ENCODE measurements around the gene TTC1. TPM values are rescaled to one million over a fixed set of nuclear protein-coding genes. Genes with fewer than 3 reads are reported as not detected.

TTC1 gene
- total RNA-seq, 4 donors from 2014 or later = 39.3 to 62.9 (median 58.9) TPM

DNA sequence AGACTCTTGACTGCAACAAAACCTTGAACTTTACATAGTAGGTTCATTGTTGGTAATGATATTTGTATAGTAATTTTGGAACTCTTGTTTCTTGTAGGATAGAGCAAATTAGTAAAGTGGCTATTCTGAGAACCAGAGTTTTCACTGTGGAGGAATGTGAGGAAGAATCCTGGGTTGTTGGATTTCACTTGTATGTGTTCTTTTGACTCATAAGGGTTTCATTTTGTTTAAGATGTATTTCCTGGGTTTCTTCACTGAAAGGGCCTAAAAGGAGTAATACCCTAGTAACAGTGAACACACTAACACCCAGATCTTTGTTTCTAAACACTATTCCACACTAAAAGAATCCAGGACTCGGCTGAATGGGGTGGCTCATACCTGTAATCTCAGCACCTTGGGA lies 20.1 kb downstream of the TTC1 start:
- H3K4me3 ChIP-seq = no peak overlapping the region
- TF ChIP-seq POLR2A (IDR thresholded peaks at IDR 0.05) (no peak), EP300 (IDR thresholded peaks at IDR 0.05) (no peak), POLR2AphosphoS5 (IDR thresholded peaks at IDR 0.05) (no peak)
- TF ChIP-seq, protein P1, sequence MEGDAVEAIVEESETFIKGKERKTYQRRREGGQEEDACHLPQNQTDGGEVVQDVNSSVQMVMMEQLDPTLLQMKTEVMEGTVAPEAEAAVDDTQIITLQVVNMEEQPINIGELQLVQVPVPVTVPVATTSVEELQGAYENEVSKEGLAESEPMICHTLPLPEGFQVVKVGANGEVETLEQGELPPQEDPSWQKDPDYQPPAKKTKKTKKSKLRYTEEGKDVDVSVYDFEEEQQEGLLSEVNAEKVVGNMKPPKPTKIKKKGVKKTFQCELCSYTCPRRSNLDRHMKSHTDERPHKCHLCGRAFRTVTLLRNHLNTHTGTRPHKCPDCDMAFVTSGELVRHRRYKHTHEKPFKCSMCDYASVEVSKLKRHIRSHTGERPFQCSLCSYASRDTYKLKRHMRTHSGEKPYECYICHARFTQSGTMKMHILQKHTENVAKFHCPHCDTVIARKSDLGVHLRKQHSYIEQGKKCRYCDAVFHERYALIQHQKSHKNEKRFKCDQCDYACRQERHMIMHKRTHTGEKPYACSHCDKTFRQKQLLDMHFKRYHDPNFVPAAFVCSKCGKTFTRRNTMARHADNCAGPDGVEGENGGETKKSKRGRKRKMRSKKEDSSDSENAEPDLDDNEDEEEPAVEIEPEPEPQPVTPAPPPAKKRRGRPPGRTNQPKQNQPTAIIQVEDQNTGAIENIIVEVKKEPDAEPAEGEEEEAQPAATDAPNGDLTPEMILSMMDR (IDR thresholded peaks at IDR 0.05) = no peak
- no peaks in the 10 kb centered on the region for H3K9me3 ChIP-seq
- no peak overlapping the region for H3K27ac ChIP-seq
- H3K4me1 ChIP-seq = peaks cover 0 to 25% (median 6%) of the 10 kb centered on the region in 3 donors
- ATAC-seq = no peak
- WGBS, 2 donors (ENCODE audit: low coverage in 1 of 2) = no CpG with 5 or more reads among the region's 1 CpG
- no peaks in the 10 kb centered on the region for H3K27me3 ChIP-seq
- peaks cover 0 to 41% of the 10 kb centered on the region in 2 donors for H3K36me3 ChIP-seq

DNA sequence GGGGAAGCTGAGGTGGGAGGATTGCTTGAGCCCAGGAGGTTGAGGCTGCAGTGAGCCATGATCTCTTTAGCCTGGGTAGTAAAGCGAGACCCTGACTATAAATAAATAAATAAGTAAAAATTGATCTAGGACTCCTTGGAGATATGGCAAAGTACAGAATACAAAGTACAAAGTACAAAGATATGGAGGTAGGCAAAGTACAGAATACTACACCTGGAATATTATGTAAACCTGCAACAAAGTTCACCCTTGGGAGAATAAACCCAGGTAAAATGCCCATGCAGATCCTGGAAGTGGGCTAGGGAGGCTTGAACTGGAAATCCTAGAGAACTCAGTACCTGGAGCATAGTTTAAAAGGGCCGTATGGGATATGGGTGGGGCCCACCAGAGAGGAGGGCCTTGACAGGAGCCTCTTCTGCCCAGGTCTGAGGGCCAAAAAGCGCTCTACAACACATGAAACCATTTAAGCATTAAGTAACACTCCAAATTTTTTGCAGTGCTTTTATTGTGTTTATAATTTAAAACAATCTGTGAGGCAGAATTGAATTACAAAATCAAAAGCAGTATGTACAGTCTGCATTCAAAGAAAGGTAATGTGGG lies 20.7 kb downstream of the TTC1 start:
- 84 to 87% methylated on average over 3 of the region's 3 CpGs for WGBS, 2 donors (ENCODE audit: low coverage in 1 of 2)
- Histone ChIP-seq H3K27me3 (no peaks in the 10 kb centered on the region), H3K9me3 (no peaks in the 10 kb centered on the region), H3K36me3 (peaks cover 0 to 36% of the 10 kb centered on the region in 2 donors), H3K4me1 (peaks cover 0 to 24% (median 6%) of the 10 kb centered on the region in 3 donors), H3K27ac (peak overlapping the region in 1 of 4 donors; percentile 50), H3K4me3 (no peak overlapping the region)
- TF ChIP-seq EP300 (IDR thresholded peaks at IDR 0.05) (no peak), POLR2A (IDR thresholded peaks at IDR 0.05) (no peak), POLR2AphosphoS5 (IDR thresholded peaks at IDR 0.05) (no peak)
- TF ChIP-seq, protein P1 (IDR thresholded peaks at IDR 0.05) = no peak
- no peak for ATAC-seq

DNA sequence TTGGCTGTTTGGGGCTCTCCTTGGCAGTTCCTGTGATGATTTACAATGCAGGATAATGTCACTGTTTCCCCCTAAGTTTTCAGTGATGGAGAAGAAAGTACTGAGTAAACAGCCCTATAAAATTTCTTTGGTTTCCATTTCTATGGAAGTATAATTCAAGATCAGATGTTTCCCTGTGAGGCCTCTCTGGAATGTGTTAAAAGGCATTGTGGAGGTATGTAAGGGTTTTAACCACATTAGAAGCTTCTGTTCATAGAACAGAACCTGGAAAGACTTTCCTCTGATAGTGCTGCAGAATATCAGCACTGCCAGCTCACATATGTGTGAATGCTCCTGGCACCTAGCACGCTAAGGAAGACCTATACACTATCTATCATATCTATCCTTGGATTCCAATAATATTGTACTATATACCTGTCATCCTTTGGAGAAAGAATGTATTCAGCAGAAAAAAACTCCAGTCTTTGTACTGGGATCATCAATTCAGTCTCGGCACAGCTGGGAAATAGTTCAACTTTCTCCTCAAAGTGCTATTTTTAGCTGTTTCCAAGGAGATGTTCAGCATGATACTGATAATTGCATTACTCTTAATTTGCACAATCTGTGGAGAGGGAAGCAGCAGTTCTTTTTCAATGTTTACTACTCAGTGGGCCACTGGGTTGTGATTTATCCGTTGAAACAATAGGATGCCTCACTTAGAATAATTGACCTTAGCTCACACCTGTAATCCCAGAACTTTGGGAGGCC lies 21.9 kb downstream of the TTC1 start:
- TF ChIP-seq, protein P1 (IDR thresholded peaks at IDR 0.05) = no peak
- TF ChIP-seq POLR2AphosphoS5 (IDR thresholded peaks at IDR 0.05) = no peak
- no peak for TF ChIP-seq POLR2A (IDR thresholded peaks at IDR 0.05)
- TF ChIP-seq EP300 (IDR thresholded peaks at IDR 0.05) = no peak
- 0 to 19% methylated on average over 3 of the region's 3 CpGs for WGBS, 2 donors (ENCODE audit: low coverage in 1 of 2)
- ATAC-seq = no peak
- H3K36me3 ChIP-seq = peaks cover 0 to 33% of the 10 kb centered on the region in 2 donors
- H3K27me3 ChIP-seq = no peaks in the 10 kb centered on the region
- no peak overlapping the region for H3K4me3 ChIP-seq
- peak overlapping the region in 3 of 4 donors; percentile 18 to 50 (median 22) for H3K27ac ChIP-seq
- H3K4me1 ChIP-seq = peaks cover 0 to 24% (median 6%) of the 10 kb centered on the region in 3 donors
- H3K9me3 ChIP-seq = no peaks in the 10 kb centered on the region

DNA sequence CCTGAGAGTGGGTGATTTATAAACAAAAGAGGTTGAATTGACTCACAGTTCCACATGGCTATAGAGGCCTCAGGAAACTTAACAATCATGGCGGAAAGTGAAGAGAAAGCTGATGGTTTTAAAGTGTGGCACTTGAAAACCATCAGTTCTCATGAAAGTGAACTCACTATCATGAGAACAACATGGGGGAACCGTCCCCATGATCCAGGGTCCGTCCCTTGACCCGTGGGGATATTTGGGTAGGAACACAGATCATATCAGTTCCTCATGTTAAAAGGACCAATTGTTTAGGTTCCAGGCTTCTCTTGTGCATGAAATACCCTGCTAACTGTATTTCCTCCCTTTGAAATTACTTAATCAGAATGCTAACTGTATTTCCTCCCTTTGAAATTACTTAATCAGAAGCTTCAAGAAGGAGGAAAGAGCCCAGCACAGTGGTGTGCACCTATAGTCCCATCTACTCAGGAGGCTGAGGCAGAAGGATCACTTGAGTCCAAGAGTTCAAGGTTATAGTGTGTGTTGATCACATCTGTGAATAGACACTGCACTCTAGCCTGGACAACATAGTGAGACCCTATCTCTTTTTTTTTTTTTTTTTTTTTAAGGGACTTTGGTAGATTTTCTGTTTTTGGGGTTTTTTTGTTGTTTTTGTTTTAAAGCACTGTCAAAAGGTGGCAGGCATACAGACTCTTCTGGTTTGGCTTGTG lies 24.8 kb downstream of the TTC1 start:
- 72 to 87% methylated on average over 3 to 4 of the region's 4 CpGs for WGBS, 2 donors (ENCODE audit: low coverage in 1 of 2)
- ATAC-seq = no peak
- TF ChIP-seq POLR2AphosphoS5 (IDR thresholded peaks at IDR 0.05) (no peak), POLR2A (IDR thresholded peaks at IDR 0.05) (no peak), EP300 (IDR thresholded peaks at IDR 0.05) (no peak)
- TF ChIP-seq, protein P1 (IDR thresholded peaks at IDR 0.05) = no peak
- peaks cover 0 to 48% of the 10 kb centered on the region in 2 donors for H3K36me3 ChIP-seq
- no peak overlapping the region for H3K4me3 ChIP-seq
- H3K27ac ChIP-seq = no peak overlapping the region
- no peaks in the 10 kb centered on the region for H3K27me3 ChIP-seq
- no peaks in the 10 kb centered on the region for H3K9me3 ChIP-seq
- peaks cover 0 to 40% (median 6%) of the 10 kb centered on the region in 3 donors for H3K4me1 ChIP-seq

All from gastroesophageal sphincter (tissue), 4 donors.